GM19397 (cell line): Measurements from ENCODE around the gene HOXB4.
A peak's percentile ranks its signal among the peaks of the same experiment; 100 is the strongest.

Experiments used
- ATAC-seq: cut with Tn5 transposase; IDR thresholded peaks from one replicate; pipeline ENCODE4 v1.9.1; 2021; ENCODE audit warnings: mild to moderate bottlenecking, moderate library complexity; ENCODE audit not compliant: unreplicated experiment

HOXB4 gene

GRCh38 chr17:48549914-48550501 lies 28.1 kb downstream of the HOXB4 start:
- ATAC-seq, result no peak

- no peak for ATAC-seq
Measured at GRCh38 chr17:48549281-48549630, 28.9 kb downstream of the HOXB4 start.

- ATAC-seq, result no peak
Measured at GRCh38 chr17:48548523-48549280, 29.4 kb downstream of the HOXB4 start.

GRCh38 chr17:48547808-48548522 lies 30.2 kb downstream of the HOXB4 start:
- ATAC-seq, result no peak

GRCh38 chr17:48546924-48547807 lies 31.0 kb downstream of the HOXB4 start:
- ATAC-seq, result no peak

- ATAC-seq, result no peak
Measured at GRCh38 chr17:48546137-48546923, 31.8 kb downstream of the HOXB4 start.

- no peak for ATAC-seq
Measured at GRCh38 chr17:48545539-48545938, 32.6 kb downstream of the HOXB4 start.

GRCh38 chr17:48545022-48545375 lies 33.2 kb downstream of the HOXB4 start, which contains the start of gene HOXB2:
TSS of gene HOXB2 (minus strand) at chr17:48545109. CDS start at chr17:48544911, 198 bp downstream.
- no peak for ATAC-seq

GRCh38 chr17:48544349-48545021 lies 33.7 kb downstream of the HOXB4 start:
- ATAC-seq, result no peak

- ATAC-seq, result no peak
Measured at GRCh38 chr17:48543854-48544348, 34.2 kb downstream of the HOXB4 start.

- ATAC-seq, result peak; percentile 61
Measured at GRCh38 chr17:48543107-48543853, 34.9 kb downstream of the HOXB4 start.

- ATAC-seq, result no peak
Measured at GRCh38 chr17:48542698-48543106, 35.4 kb downstream of the HOXB4 start.

- ATAC-seq, result no peak
Measured at GRCh38 chr17:48542114-48542656, 36.0 kb downstream of the HOXB4 start.

GRCh38 chr17:48541577-48542113 lies 36.5 kb downstream of the HOXB4 start:
- ATAC-seq, result no peak

GRCh38 chr17:48541036-48541576 lies 37.0 kb downstream of the HOXB4 start:
- no peak for ATAC-seq

- ATAC-seq, result no peak
Measured at GRCh38 chr17:48540213-48540612, 37.9 kb downstream of the HOXB4 start.

- ATAC-seq, result no peak
Measured at GRCh38 chr17:48539177-48539576, 39.0 kb downstream of the HOXB4 start.

- no peak for ATAC-seq
Measured at GRCh38 chr17:48537316-48537715, 40.8 kb downstream of the HOXB4 start.
